ENCODE data around the gene WFDC12. TPM values are rescaled to one million over a fixed set of nuclear protein-coding genes. Genes with fewer than 3 reads are reported as not detected.

The WFDC12 gene
- total and polyA plus RNA-seq, 2 donors (not counting 1 experiment from before 2014, with no cell fraction given): not detected

- ChIA-PET POLR2A (no interaction called here), CTCF (interaction anchor here (2.0 kb wide), 1 partner anchor 10 kb away, joined by 17 read pairs; no protein-coding TSS in a partner anchor)
- Mint-ChIP-seq H3K4me3 (no peak overlapping the region), H3K9me3 (ENCODE audit: insufficient read depth) (peaks cover 5% of the 10 kb centered on the region), H3K27ac (no peak overlapping the region), H3K27me3 (no peaks in the 10 kb centered on the region), H3K4me1 (peaks cover 28% of the 10 kb centered on the region)
- H4K20me1 ChIP-seq (ENCODE audit: control insufficient read depth, insufficient read depth, low read length, poor library complexity, severe bottlenecking): no peaks in the 10 kb centered on the region
- no peak overlapping the region for H3K4me2 ChIP-seq (replicated peaks; ENCODE audit: low read depth, low read length, poor library complexity, severe bottlenecking)
- no peak overlapping the region for H3K9ac ChIP-seq (ENCODE audit: low read length)
- peaks cover 9 to 23% of the 10 kb centered on the region in 2 experiments for H3K36me3 ChIP-seq (replicated peaks in 1 of 2; ENCODE audit: control extremely low read depth in 1 of 2, control insufficient read depth in 1 of 2, extremely low read depth in 1 of 2, insufficient read depth in 2 of 2, low read length in 1 of 2)
- intact Hi-C loops (cut with micrococcal nuclease): no loop called here
- H3K27ac ChIP-seq (ENCODE audit: low read length in 2 of 2): peak overlapping the region in 1 of 2 donors; percentile 46
- no peaks in the 10 kb centered on the region for H3K27me3 ChIP-seq (replicated peaks in 1 of 4; ENCODE audit: control extremely low read depth in 1 of 4, control insufficient read depth in 3 of 4, insufficient read depth in 4 of 4, low read length in 3 of 4)
- no peak overlapping the region for H3K4me3 ChIP-seq (ENCODE audit: control extremely low read depth in 1 of 5, extremely low read depth in 1 of 5, insufficient read depth in 1 of 5, low read depth in 2 of 5, low read length in 4 of 5)
- DNase-seq: no peak
- no peak overlapping the region for H2AFZ ChIP-seq (ENCODE audit: insufficient read depth, low read depth, low read length, poor library complexity, severe bottlenecking)
- peaks cover 11 to 14% of the 10 kb centered on the region in 2 donors for H3K4me1 ChIP-seq (ENCODE audit: control insufficient read depth in 2 of 2, insufficient read depth in 2 of 2, low read length in 2 of 2)
- H3K9me3 ChIP-seq (ENCODE audit: control extremely low read depth in 1 of 3, control insufficient read depth in 2 of 3, insufficient read depth in 1 of 3, low read length in 2 of 3): peaks cover 0 to 11% (median 6%) of the 10 kb centered on the region in 3 donors
- no CpG with 5 or more reads among the region's 1 CpG for WGBS (ENCODE audit: insufficient coverage)
- no peak for TF ChIP-seq EZH2 (IDR thresholded peaks at IDR 0.05; ENCODE audit: borderline replicate concordance, insufficient read depth, low read depth, low read length, poor library complexity, severe bottlenecking)
- no peak for TF ChIP-seq CTCF (IDR thresholded peaks at IDR 0.05)
- no peaks in the 10 kb centered on the region for H3K79me2 ChIP-seq (ENCODE audit: control insufficient read depth, insufficient read depth, low read length)
- no peak for ATAC-seq (ENCODE audit: low read depth)
Observed at GRCh38 chr20:45085867-45086266, 38.4 kb downstream of the WFDC12 start.

- TF ChIP-seq CTCF (IDR thresholded peaks at IDR 0.05) (no peak), EZH2 (IDR thresholded peaks at IDR 0.05; ENCODE audit: borderline replicate concordance, insufficient read depth, low read depth, low read length, poor library complexity, severe bottlenecking) (no peak)
- Histone ChIP-seq H3K4me2 (replicated peaks; ENCODE audit: low read depth, low read length, poor library complexity, severe bottlenecking) (no peak overlapping the region), H3K9ac (ENCODE audit: low read length) (no peak overlapping the region), H3K9me3 (ENCODE audit: control extremely low read depth in 1 of 3, control insufficient read depth in 2 of 3, insufficient read depth in 1 of 3, low read length in 2 of 3) (peaks cover 0 to 11% (median 6%) of the 10 kb centered on the region in 3 donors), H3K27ac (ENCODE audit: low read length in 2 of 2) (peak overlapping the region in 1 of 2 donors; percentile 46), H2AFZ (ENCODE audit: insufficient read depth, low read depth, low read length, poor library complexity, severe bottlenecking) (no peak overlapping the region), H3K36me3 (replicated peaks in 1 of 2; ENCODE audit: control extremely low read depth in 1 of 2, control insufficient read depth in 1 of 2, extremely low read depth in 1 of 2, insufficient read depth in 2 of 2, low read length in 1 of 2) (peaks cover 14 to 29% of the 10 kb centered on the region in 2 experiments), H3K4me3 (ENCODE audit: control extremely low read depth in 1 of 5, extremely low read depth in 1 of 5, insufficient read depth in 1 of 5, low read depth in 2 of 5, low read length in 4 of 5) (no peak overlapping the region), H3K4me1 (ENCODE audit: control insufficient read depth in 2 of 2, insufficient read depth in 2 of 2, low read length in 2 of 2) (peaks cover 11 to 14% of the 10 kb centered on the region in 2 donors), H3K27me3 (replicated peaks in 1 of 4; ENCODE audit: control extremely low read depth in 1 of 4, control insufficient read depth in 3 of 4, insufficient read depth in 4 of 4, low read length in 3 of 4) (no peaks in the 10 kb centered on the region), H3K79me2 (ENCODE audit: control insufficient read depth, insufficient read depth, low read length) (no peaks in the 10 kb centered on the region), H4K20me1 (ENCODE audit: control insufficient read depth, insufficient read depth, low read length, poor library complexity, severe bottlenecking) (no peaks in the 10 kb centered on the region)
- Mint-ChIP-seq H3K4me1 (peaks cover 28% of the 10 kb centered on the region), H3K27me3 (no peaks in the 10 kb centered on the region), H3K27ac (peak overlapping the region; percentile 39), H3K9me3 (ENCODE audit: insufficient read depth) (peaks cover 5% of the 10 kb centered on the region), H3K4me3 (no peak overlapping the region)
- intact Hi-C loops (cut with micrococcal nuclease): no loop called here
- ChIA-PET POLR2A (no interaction called here), CTCF (interaction anchor here (2.0 kb wide), 1 partner anchor 11 kb away, joined by 17 read pairs; no protein-coding TSS in a partner anchor)
- no peak for ATAC-seq (ENCODE audit: low read depth)
- no peak for DNase-seq
- no CpG with 5 or more reads among the region's 2 CpGs for WGBS (ENCODE audit: insufficient coverage)
Observed at GRCh38 chr20:45085289-45085688, 39.0 kb downstream of the WFDC12 start.

Measured in B cell (primary cell).